Erythroblast (primary cell): ENCODE results near the gene LATS2.
"Not testable (repeated sequence)": the region's sequence is repeated elsewhere in the genome, so short reads cannot be mapped to it uniquely, and the experiment has no call there.

Source experiments
- DNase-seq, 2 experiments: peaks; one replicate each; lab custom pipeline; 2025; lab: John Stamatoyannopoulos, UW
- GATA1 ChIP-seq: IDR thresholded peaks from 2 replicates; pipeline ENCODE4 v1.6.1; 2011; ENCODE audit warnings: low read depth, mild to moderate bottlenecking, control low read depth, low read length, moderate library complexity
- POLR2A ChIP-seq: IDR thresholded peaks from 2 replicates; pipeline ENCODE4 v1.6.1; 2011; ENCODE audit warnings: mild to moderate bottlenecking, low read length

LATS2 gene

GRCh38 chr13:20974981-20975585, 86.3 kb downstream of the LATS2 start:
- TF ChIP-seq POLR2A (no peak), GATA1 (no peak)
- no peak for DNase-seq

- no peak for TF ChIP-seq GATA1
- DNase-seq, result no peak
Observed at GRCh38 chr13:20973886-20974425, 87.4 kb downstream of the LATS2 start.

- no peak for DNase-seq
- no peak for TF ChIP-seq GATA1
- no peak for TF ChIP-seq POLR2A
Observed at GRCh38 chr13:20972731-20973130, 88.7 kb downstream of the LATS2 start.

GRCh38 chr13:20969182-20969581, 92.2 kb downstream of the LATS2 start:
- TF ChIP-seq POLR2A (no peak), GATA1 (no peak)
- no peak for DNase-seq

GRCh38 chr13:20968745-20969144, 92.6 kb downstream of the LATS2 start:
- DNase-seq, result no peak
- no peak for TF ChIP-seq GATA1

GRCh38 chr13:20967340-20967739, 94.0 kb downstream of the LATS2 start:
- no peak for TF ChIP-seq GATA1
- no peak for TF ChIP-seq POLR2A
- DNase-seq, result no peak

- no peak for DNase-seq
Observed at GRCh38 chr13:20964904-20965303, 96.5 kb downstream of the LATS2 start.

GRCh38 chr13:20961663-20962062, 99.7 kb downstream of the LATS2 start:
- not testable (repeated sequence) for DNase-seq

More at GRCh38 chr13:20964904-20965303, 96.5 kb downstream of the LATS2 start:
- TF ChIP-seq POLR2A (no peak), GATA1 (no peak)

GRCh38 chr13:20960663-20961309, 100.6 kb downstream of the LATS2 start:
- no peak for TF ChIP-seq POLR2A
- no peak for TF ChIP-seq GATA1
- no peak for DNase-seq

GRCh38 chr13:20957049-20957620, 104.3 kb downstream of the LATS2 start:
- DNase-seq, result not testable (repeated sequence)

GRCh38 chr13:20955496-20955895, 105.9 kb downstream of the LATS2 start:
- TF ChIP-seq POLR2A (no peak), GATA1 (no peak)
- DNase-seq, result no peak

GRCh38 chr13:20953245-20953931, 108.0 kb downstream of the LATS2 start:
- no peak for TF ChIP-seq POLR2A
- TF ChIP-seq GATA1, result no peak
- DNase-seq, result no peak

- no peak for DNase-seq
- TF ChIP-seq GATA1, result no peak
- TF ChIP-seq POLR2A, result no peak
Observed at GRCh38 chr13:20952838-20953237, 108.5 kb downstream of the LATS2 start.

- DNase-seq, result not testable (repeated sequence)
Observed at GRCh38 chr13:20948001-20948400, 113.4 kb downstream of the LATS2 start.

GRCh38 chr13:20945952-20946383, 115.4 kb downstream of the LATS2 start:
- no peak for DNase-seq

More at GRCh38 chr13:20945952-20946383, 115.4 kb downstream of the LATS2 start:
- no peak for TF ChIP-seq GATA1
